WTC11 (cell line): ENCODE measurements around the gene BTBD8. TPM values are rescaled to one million over a fixed set of nuclear protein-coding genes. Genes with fewer than 3 reads are reported as not detected.

ENCODE experiments used
- ATAC-seq: fragments of 200-7000 bp; cut with Tn5 transposase; 2 replicates; pipeline ENCODE4 v1.10.0; 2021; ENCODE audit warnings: mild to moderate bottlenecking, moderate library complexity
- Bru-seq: library from RNA; stranded (reverse); fragments of 400-500 nt; gene quantifications from one replicate; lab custom pipeline; 2021; lab: Mats Ljungman, UMichigan
- CTCF ChIA-PET: fragments of 300-600 bp; sonication (Branson Sonifier 250); formaldehyde crosslinking; loops from one replicate; lab custom pipeline; 2021; ENCODE audit warnings: antibody characterized with exemption; lab: Charles Lee
- POLR2A ChIA-PET: fragments of 350-600 bp; sonication (Branson Sonifier 250); formaldehyde crosslinking; loops from one replicate; lab custom pipeline; 2021; ENCODE audit warnings: antibody characterized with exemption; lab: Charles Lee
- DNase-seq: peaks from one replicate; pipeline ENCODE4 v3.0.0; 2021; ENCODE audit warnings: low spot score
- H3K27ac Mint-ChIP-seq: 2 replicates; pipeline ENCODE4 v1.8.0; 2021; ENCODE audit warnings: mixed read lengths
- H3K27me3 Mint-ChIP-seq: 2 replicates; pipeline ENCODE4 v1.8.0; 2021; ENCODE audit warnings: low read depth, mild to moderate bottlenecking, moderate library complexity, mixed read lengths
- H3K36me3 Mint-ChIP-seq: 2 replicates; pipeline ENCODE4 v1.8.0; 2021; ENCODE audit warnings: mixed read lengths
- H3K4me1 Mint-ChIP-seq: 2 replicates; pipeline ENCODE4 v1.8.0; 2022; ENCODE audit warnings: mixed read lengths
- H3K4me3 Mint-ChIP-seq: 2 replicates; pipeline ENCODE4 v1.8.0; 2021; ENCODE audit warnings: mild to moderate bottlenecking, moderate library complexity, mixed read lengths
- H3K9me3 Mint-ChIP-seq: 2 replicates; pipeline ENCODE4 v1.8.0; 2021; ENCODE audit warnings: mixed read lengths
- CREM ChIP-seq: sonication (generic); formaldehyde crosslinking; IDR thresholded peaks from 2 replicates; pipeline ENCODE4 v1.8.1; 2022; ENCODE audit warnings: mild to moderate bottlenecking, missing genetic modification reagents, moderate library complexity
- E2F1 ChIP-seq: sonication (generic); formaldehyde crosslinking; IDR thresholded peaks from 2 replicates; pipeline ENCODE4 v1.8.0; 2022; ENCODE audit warnings: mild to moderate bottlenecking, missing genetic modification reagents
- E2F5 ChIP-seq: sonication (generic); formaldehyde crosslinking; IDR thresholded peaks from 2 replicates; pipeline ENCODE4 v1.8.1; 2022; ENCODE audit warnings: mild to moderate bottlenecking, moderate library complexity, missing genetic modification reagents
- ETV6 ChIP-seq: sonication (generic); formaldehyde crosslinking; IDR thresholded peaks from 2 replicates; pipeline ENCODE4 v1.8.1; 2022; ENCODE audit warnings: mild to moderate bottlenecking, missing genetic modification reagents
- FOXK1 ChIP-seq: sonication (generic); formaldehyde crosslinking; IDR thresholded peaks from 2 replicates; pipeline ENCODE4 v1.8.0; 2022; ENCODE audit warnings: mild to moderate bottlenecking, moderate library complexity, missing genetic modification reagents
- HMGA2 ChIP-seq: fragments of 250-450 bp; sonication (Bioruptor Pico); IDR thresholded peaks from 2 replicates; pipeline ENCODE4 v1.4.0; 2021; ENCODE audit warnings: mild to moderate bottlenecking, moderate library complexity
- MAX ChIP-seq: sonication (generic); formaldehyde crosslinking; IDR thresholded peaks from 2 replicates; pipeline ENCODE4 v1.8.0; 2022; ENCODE audit warnings: mild to moderate bottlenecking, missing genetic modification reagents
- NFYB ChIP-seq: sonication (generic); formaldehyde crosslinking; conservative IDR thresholded peaks from 2 replicates; pipeline ENCODE4 v1.8.0; 2022; ENCODE audit warnings: low read depth, missing genetic modification reagents
- OVOL2 ChIP-seq: fragments of 250-450 bp; sonication (Bioruptor Pico); IDR thresholded peaks from 2 replicates; pipeline ENCODE4 v1.9.0; 2021; ENCODE audit warnings: mild to moderate bottlenecking, borderline replicate concordance
- PRDM15 ChIP-seq: sonication (generic); formaldehyde crosslinking; IDR thresholded peaks from 2 replicates; pipeline ENCODE4 v1.8.0; 2022; ENCODE audit warnings: missing genetic modification reagents
- SP1 ChIP-seq: sonication (generic); formaldehyde crosslinking; conservative IDR thresholded peaks from 2 replicates; pipeline ENCODE4 v1.8.1; 2022; ENCODE audit warnings: missing genetic modification reagents
- TEAD4 ChIP-seq: sonication (generic); formaldehyde crosslinking; IDR thresholded peaks from 2 replicates; pipeline ENCODE4 v1.8.0; 2022; ENCODE audit warnings: mild to moderate bottlenecking, missing genetic modification reagents
- ZNF263 ChIP-seq: sonication (generic); formaldehyde crosslinking; IDR thresholded peaks from 2 replicates; pipeline ENCODE4 v1.8.1; 2022; ENCODE audit warnings: low read depth, mild to moderate bottlenecking, moderate library complexity, missing genetic modification reagents
- ZNF423 ChIP-seq: fragments of 250-450 bp; sonication (Bioruptor Pico); IDR thresholded peaks from 2 replicates; pipeline ENCODE4 v2.1.2; 2022; ENCODE audit warnings: mild to moderate bottlenecking, moderate library complexity
- ZNF425 ChIP-seq: fragments of 250-450 bp; sonication (Bioruptor Pico); conservative IDR thresholded peaks from 2 replicates; pipeline ENCODE4 v1.9.0; 2021; ENCODE audit warnings: mild to moderate bottlenecking
- long read RNA-seq, 3 experiments: library from RNA in 1 of 3; library from capped mRNA in 1 of 3; library from polyadenylated mRNA in 1 of 3; unstranded in 2 of 3; stranded (forward) in 1 of 3; transcript quantifications; one replicate each; pipeline ENCODE4 v2.0.0, GENCODE V29; 2021
- total RNA-seq: library from RNA; stranded (reverse); gene quantifications from 3 replicates; pipeline ENCODE4 v1.2.3, GENCODE V29; 2021
- TF ChIP-seq, protein P1 (sequence below): sonication (generic); formaldehyde crosslinking; IDR thresholded peaks from 2 replicates; pipeline ENCODE4 v1.8.1; 2022; ENCODE audit warnings: low read depth, mild to moderate bottlenecking, moderate library complexity, missing genetic modification reagents, borderline replicate concordance
- TF ChIP-seq, protein P2 (sequence below): sonication (generic); formaldehyde crosslinking; IDR thresholded peaks from 2 replicates; pipeline ENCODE4 v1.8.1; 2023; ENCODE audit warnings: mild to moderate bottlenecking, missing genetic modification reagents, moderate library complexity

BTBD8 gene
- total RNA-seq = 3.7 to 4.6 TPM (median 4.5 TPM) in 3 replicates
- percentile 53 among the genes with signal in this experiment for Bru-seq, nascent RNA
- long read RNA-seq, experiment 1, full-length matches to known transcripts = 2 of 17 reads
- long read RNA-seq, experiment 1, partial matches to known transcripts = 5 of 17 reads
- long read RNA-seq, experiment 1, other reads (novel, unspliced or antisense) = 10 of 17 reads
- long read RNA-seq, experiment 2, partial matches to known transcripts = 0 of 3 reads
- long read RNA-seq, experiment 2, other reads (novel, unspliced or antisense) = 3 of 3 reads
- long read RNA-seq, experiment 3 = 0 reads

GRCh38 chr1:92080128-92080985 is at the start of gene BTBD8:
BTBD8 (plus strand) TSS chr1:92080345; CDS start chr1:92080572, 227 bp downstream.
- H3K36me3 Mint-ChIP-seq = peaks cover 20% of the 10 kb centered on the region
- peak within 1 kb of the TSS; percentile 84 for H3K4me3 Mint-ChIP-seq
- peak within 1 kb of the TSS; percentile 96 for H3K27ac Mint-ChIP-seq
- no peaks in the 10 kb centered on the region for H3K27me3 Mint-ChIP-seq
- peak; percentile 94 for DNase-seq
- CTCF ChIA-PET = no interaction called here
- peaks cover 18% of the 10 kb centered on the region for H3K9me3 Mint-ChIP-seq
- TF ChIP-seq FOXK1 (CRISPR knock-in tag) (peak; percentile 94), HMGA2 (CRISPR knock-in tag) (no peak), E2F1 (CRISPR knock-in tag) (peak; percentile 59; the same call in 1 of the 2 replicates), E2F5 (CRISPR knock-in tag) (peak; percentile 82), SP1 (CRISPR knock-in tag) (peak; percentile 83), ETV6 (CRISPR knock-in tag) (peak; percentile 50; the same call in 1 of the 2 replicates), NFYB (CRISPR knock-in tag) (no peak), MAX (CRISPR knock-in tag) (peak; percentile 79), TEAD4 (CRISPR knock-in tag) (no peak), CREM (CRISPR knock-in tag) (peak; percentile 67; the same call in 1 of the 2 replicates)
- TF ChIP-seq, protein P1, sequence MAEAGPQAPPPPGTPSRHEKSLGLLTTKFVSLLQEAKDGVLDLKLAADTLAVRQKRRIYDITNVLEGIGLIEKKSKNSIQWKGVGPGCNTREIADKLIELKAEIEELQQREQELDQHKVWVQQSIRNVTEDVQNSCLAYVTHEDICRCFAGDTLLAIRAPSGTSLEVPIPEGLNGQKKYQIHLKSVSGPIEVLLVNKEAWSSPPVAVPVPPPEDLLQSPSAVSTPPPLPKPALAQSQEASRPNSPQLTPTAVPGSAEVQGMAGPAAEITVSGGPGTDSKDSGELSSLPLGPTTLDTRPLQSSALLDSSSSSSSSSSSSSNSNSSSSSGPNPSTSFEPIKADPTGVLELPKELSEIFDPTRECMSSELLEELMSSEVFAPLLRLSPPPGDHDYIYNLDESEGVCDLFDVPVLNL = no peak
- TF ChIP-seq, all 79 proteins: peak for 7
- ATAC-seq = peak; percentile 94
- 0 out of 2 replicates have a peak, but pooled peaks cover 5% of the 10 kb centered on the region for H3K4me1 Mint-ChIP-seq
- POLR2A ChIA-PET = interaction anchor here (0.7 to 1.3 kb wide), 2 partner anchors 60 to 218 kb away, joined by 3 read pairs; no protein-coding TSS in a partner anchor

GRCh38 chr1:92030656-92031107 is 49.5 kb upstream of the BTBD8 start:
- H3K36me3 Mint-ChIP-seq = peaks cover 7% of the 10 kb centered on the region
- POLR2A ChIA-PET = interaction anchor here (0.5 to 0.7 kb wide), 2 partner anchors 51 to 410 kb away, joined by 3 to 5 read pairs; no protein-coding TSS in a partner anchor
- DNase-seq (no peak), ATAC-seq (no peak)
- H3K27me3 Mint-ChIP-seq = peaks cover 27% of the 10 kb centered on the region
- CTCF ChIA-PET = interaction anchor here (1.2 kb wide), 1 partner anchor 16 kb away, joined by 4 read pairs; no protein-coding TSS in a partner anchor
- no peak overlapping the region for H3K27ac Mint-ChIP-seq
- H3K4me1 Mint-ChIP-seq = peaks cover 11% of the 10 kb centered on the region
- H3K9me3 Mint-ChIP-seq = 0 out of 2 replicates have a peak, but pooled peaks cover 7% of the 10 kb centered on the region
- H3K4me3 Mint-ChIP-seq = peak overlapping the region; percentile 67
- TF ChIP-seq OVOL2 (CRISPR knock-in tag) = no peak
- no peak for TF ChIP-seq ZNF263 (CRISPR knock-in tag)
- TF ChIP-seq MAX (CRISPR knock-in tag) = no peak
- TF ChIP-seq, protein P2, sequence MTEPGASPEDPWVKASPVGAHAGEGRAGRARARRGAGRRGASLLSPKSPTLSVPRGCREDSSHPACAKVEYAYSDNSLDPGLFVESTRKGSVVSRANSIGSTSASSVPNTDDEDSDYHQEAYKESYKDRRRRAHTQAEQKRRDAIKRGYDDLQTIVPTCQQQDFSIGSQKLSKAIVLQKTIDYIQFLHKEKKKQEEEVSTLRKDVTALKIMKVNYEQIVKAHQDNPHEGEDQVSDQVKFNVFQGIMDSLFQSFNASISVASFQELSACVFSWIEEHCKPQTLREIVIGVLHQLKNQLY = no peak
- TF ChIP-seq ZNF425 (CRISPR knock-in tag) = no peak
- no peak for TF ChIP-seq PRDM15 (CRISPR knock-in tag)
- no peak for TF ChIP-seq SP1 (CRISPR knock-in tag)
- no peak for TF ChIP-seq ZNF423 (CRISPR knock-in tag)
